Left ventricle myocardium inferior (tissue), 1 donor: ENCODE results near the gene IPO9. TPM values are rescaled to one million over a fixed set of nuclear protein-coding genes. Genes with fewer than 3 reads are reported as not detected.

Experiments used
- DNase-seq: peaks from one replicate; pipeline ENCODE4 v3.0.0-alpha.2; 2020
- H3K27ac ChIP-seq: fragments of 200-600 bp; replicated peaks from 2 replicates; pipeline ENCODE4 v1.8.0; 2021
- H3K27me3 ChIP-seq: fragments of 200-600 bp; 2 replicates; pipeline ENCODE4 v1.8.0; 2021; ENCODE audit warnings: low read depth
- H3K36me3 ChIP-seq: fragments of 200-600 bp; 2 replicates; pipeline ENCODE4 v1.8.0; 2021
- H3K4me1 ChIP-seq: fragments of 200-600 bp; 2 replicates; pipeline ENCODE4 v1.8.0; 2021
- H3K4me3 ChIP-seq: fragments of 200-600 bp; 2 replicates; pipeline ENCODE4 v1.8.0; 2021; ENCODE audit warnings: mild to moderate bottlenecking, moderate library complexity
- H3K9me3 ChIP-seq: fragments of 200-600 bp; replicated peaks from 2 replicates; pipeline ENCODE4 v1.8.0; 2021
- intact Hi-C: fragments of 100-400 bp; cut with micrococcal nuclease; formaldehyde crosslinking; loops from one replicate; pipeline ENCODE4 v1.11.0; 2022
- long read RNA-seq: library from polyadenylated mRNA; unstranded; transcript quantifications from one replicate; pipeline ENCODE4 v2.0.0, GENCODE V29; 2021
- total RNA-seq: library from RNA; stranded (reverse); fragmentation: NEBNext Ultra II Directional; extraction: Animal tissue kit (Norgen Biotek cat#: 25700); gene quantifications from one replicate; pipeline ENCODE4 v1.2.1, GENCODE V29; 2021
- TF ChIP-seq, protein P1 (sequence below): fragments of 200-600 bp; IDR thresholded peaks from 2 replicates; pipeline ENCODE4 v1.8.0; 2021; ENCODE audit warnings: antibody characterized with exemption, mild to moderate bottlenecking, borderline replicate concordance
- donor health status: DM: no; HTN: yes; CAD: no; lungs with severe emphysema.

IPO9 gene
- 20.1 TPM for total RNA-seq
- long read RNA-seq, full-length matches to known transcripts: 15 of 22 reads
- long read RNA-seq, partial matches to known transcripts: 1 of 22 reads
- long read RNA-seq, other reads (novel, unspliced or antisense): 6 of 22 reads

DNA sequence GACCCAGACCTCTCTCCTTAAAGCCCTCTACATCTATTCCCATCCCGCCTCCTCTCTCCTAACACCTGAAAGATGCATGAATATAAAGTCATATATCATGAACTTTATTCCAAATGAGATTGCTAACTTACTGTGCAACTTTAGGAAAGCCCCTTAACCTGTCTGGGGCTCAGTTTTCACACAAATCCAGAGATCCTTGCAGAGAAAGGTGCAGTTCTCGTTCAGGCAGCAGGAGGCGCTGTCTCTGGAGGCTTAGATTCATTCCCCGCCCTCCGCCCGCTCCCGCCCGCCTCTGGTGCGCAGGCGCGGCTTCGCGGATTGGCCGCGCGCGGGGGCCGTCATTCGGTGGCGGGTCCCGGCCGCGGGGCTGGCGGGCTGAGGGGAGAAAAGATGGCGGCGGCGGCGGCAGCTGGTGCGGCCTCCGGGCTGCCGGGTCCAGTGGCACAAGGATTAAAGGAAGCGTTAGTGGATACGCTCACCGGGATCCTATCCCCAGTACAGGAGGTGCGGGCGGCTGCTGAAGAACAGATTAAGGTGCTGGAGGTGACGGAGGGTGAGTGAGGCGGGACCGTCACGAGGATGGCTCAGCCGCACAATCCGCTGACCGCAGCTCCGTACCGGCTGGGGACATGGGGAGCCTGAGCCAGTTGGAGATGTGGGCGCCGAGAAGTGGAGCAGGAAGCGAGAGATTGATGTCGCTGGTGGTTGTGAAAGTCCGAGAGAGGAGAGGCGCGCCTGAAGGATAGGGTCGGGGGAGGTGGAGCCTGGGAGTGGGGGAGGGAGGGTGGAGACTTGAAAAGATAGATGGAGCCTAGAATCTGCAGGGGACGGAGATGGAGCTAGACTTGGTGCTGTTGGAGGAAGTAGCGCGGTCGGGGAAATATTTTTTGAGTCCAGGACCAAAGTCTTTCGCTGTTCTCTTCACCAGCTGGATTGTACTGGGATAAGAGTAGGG, at the start of gene IPO9:
Gene IPO9 (plus strand): TSS at position 338 of the 955 bp plus-strand sequence. CDS start 53 bp downstream, at position 391.
- Histone ChIP-seq H3K27ac (peak within 1 kb of the TSS; percentile 95), H3K4me3 (peak within 1 kb of the TSS; percentile 98), H3K9me3 (no peaks in the 10 kb centered on the region), H3K36me3 (no peaks in the 10 kb centered on the region), H3K27me3 (no peaks in the 10 kb centered on the region), H3K4me1 (peaks cover 65% of the 10 kb centered on the region)
- intact Hi-C loops: no loop called here
- TF ChIP-seq, protein P1, sequence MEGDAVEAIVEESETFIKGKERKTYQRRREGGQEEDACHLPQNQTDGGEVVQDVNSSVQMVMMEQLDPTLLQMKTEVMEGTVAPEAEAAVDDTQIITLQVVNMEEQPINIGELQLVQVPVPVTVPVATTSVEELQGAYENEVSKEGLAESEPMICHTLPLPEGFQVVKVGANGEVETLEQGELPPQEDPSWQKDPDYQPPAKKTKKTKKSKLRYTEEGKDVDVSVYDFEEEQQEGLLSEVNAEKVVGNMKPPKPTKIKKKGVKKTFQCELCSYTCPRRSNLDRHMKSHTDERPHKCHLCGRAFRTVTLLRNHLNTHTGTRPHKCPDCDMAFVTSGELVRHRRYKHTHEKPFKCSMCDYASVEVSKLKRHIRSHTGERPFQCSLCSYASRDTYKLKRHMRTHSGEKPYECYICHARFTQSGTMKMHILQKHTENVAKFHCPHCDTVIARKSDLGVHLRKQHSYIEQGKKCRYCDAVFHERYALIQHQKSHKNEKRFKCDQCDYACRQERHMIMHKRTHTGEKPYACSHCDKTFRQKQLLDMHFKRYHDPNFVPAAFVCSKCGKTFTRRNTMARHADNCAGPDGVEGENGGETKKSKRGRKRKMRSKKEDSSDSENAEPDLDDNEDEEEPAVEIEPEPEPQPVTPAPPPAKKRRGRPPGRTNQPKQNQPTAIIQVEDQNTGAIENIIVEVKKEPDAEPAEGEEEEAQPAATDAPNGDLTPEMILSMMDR: peak; percentile 99
- DNase-seq: peak; percentile 95

DNA sequence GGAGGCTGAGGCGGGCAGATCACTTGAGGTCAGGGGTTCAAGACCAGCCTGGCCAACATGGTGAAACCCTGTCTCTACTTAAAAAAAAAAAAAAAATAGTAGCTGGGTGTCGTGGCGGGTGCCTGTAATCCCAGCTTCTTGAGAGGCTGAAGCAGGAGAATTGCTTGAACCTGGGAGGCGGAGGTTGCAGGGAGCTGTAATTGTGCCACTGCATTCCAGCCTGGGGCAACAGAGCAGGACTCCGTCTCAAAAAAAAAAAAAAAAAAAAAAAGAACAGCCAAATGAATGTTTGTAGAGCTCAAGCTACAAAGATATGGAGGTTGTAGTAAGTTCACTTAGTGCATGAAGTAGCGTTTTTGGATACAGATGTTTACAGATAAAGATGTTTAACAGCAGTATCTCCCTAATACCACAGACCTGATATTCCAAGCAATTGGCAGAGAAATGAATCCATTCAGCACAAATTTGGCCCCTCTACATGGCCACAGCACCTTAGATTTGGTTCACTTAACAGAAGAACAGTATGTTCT, 49.5 kb upstream of the IPO9 start:
- DNase-seq: no peak
- H3K9me3 ChIP-seq: no peaks in the 10 kb centered on the region
- intact Hi-C loops: no loop called here
- no peaks in the 10 kb centered on the region for H3K27me3 ChIP-seq
- peaks cover 54% of the 10 kb centered on the region for H3K36me3 ChIP-seq
- H3K4me1 ChIP-seq: peaks cover 100% of the 10 kb centered on the region
- H3K27ac ChIP-seq: peak overlapping the region; percentile 78
- TF ChIP-seq, protein P1: no peak
- no peak overlapping the region for H3K4me3 ChIP-seq

DNA sequence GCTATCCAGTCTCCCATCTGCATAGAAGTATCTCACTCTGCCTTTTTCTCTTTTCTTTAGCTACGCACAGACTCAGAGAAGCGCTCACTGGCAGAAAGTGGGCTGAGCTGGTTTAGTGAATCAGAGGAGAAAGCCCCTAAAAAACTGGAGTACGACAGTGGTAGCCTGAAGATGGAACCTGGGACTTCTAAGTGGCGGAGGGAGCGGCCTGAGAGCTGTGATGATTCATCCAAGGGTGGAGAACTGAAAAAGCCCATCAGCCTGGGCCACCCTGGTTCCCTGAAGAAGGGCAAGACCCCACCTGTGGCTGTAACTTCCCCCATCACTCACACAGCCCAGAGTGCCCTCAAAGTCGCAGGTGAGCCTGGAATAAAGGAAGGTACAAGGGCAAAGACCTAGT, 48.0 kb upstream of the IPO9 start:
- H3K9me3 ChIP-seq: no peaks in the 10 kb centered on the region
- no peak overlapping the region for H3K4me3 ChIP-seq
- H3K4me1 ChIP-seq: peaks cover 99% of the 10 kb centered on the region
- intact Hi-C loops: no loop called here
- TF ChIP-seq, protein P1: no peak
- H3K36me3 ChIP-seq: peaks cover 57% of the 10 kb centered on the region
- no peak for DNase-seq
- no peaks in the 10 kb centered on the region for H3K27me3 ChIP-seq
- H3K27ac ChIP-seq: peak overlapping the region; percentile 78

DNA sequence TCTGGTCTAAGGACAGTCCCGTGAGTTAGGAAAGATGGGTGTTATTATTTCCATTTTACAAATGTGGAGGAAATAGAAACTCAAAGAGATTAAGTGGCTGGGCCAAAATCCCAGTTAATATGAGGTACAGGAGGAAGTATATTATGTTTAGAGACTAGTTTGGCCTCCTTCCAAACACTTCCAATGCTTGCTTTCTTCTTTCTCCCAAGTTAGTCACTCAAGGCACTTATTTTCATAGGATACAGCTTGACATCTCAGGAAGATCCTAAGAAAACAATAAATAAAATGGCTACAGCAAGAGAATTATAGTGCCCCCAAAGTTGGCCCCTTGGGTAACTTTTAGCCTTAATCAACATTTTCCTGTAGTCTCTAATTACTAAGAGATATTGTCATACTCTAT, 47.5 kb upstream of the IPO9 start:
- Histone ChIP-seq H3K4me3 (no peak overlapping the region), H3K4me1 (peaks cover 99% of the 10 kb centered on the region), H3K27me3 (no peaks in the 10 kb centered on the region), H3K27ac (peak overlapping the region; percentile 78), H3K9me3 (no peaks in the 10 kb centered on the region), H3K36me3 (peaks cover 61% of the 10 kb centered on the region)
- no peak for DNase-seq
- TF ChIP-seq, protein P1: no peak
- intact Hi-C loops: no loop called here

DNA sequence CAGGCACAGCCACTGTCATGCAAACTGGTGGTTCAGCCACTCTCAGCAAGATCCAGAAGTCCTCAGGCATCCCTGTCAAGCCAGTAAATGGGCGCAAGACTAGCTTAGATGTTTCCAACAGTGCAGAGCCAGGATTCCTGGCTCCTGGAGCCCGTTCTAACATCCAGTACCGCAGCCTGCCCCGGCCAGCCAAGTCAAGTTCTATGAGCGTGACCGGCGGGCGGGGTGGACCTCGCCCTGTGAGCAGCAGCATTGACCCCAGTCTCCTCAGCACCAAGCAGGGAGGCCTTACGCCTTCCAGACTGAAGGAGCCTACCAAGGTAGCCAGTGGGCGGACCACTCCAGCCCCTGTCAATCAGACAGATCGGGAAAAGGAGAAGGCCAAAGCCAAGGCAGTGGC, 46.6 kb upstream of the IPO9 start:
- intact Hi-C loops: no loop called here

More for the DNA sequence above, 46.6 kb upstream of the IPO9 start:
- no peaks in the 10 kb centered on the region for H3K27me3 ChIP-seq
- no peaks in the 10 kb centered on the region for H3K9me3 ChIP-seq
- TF ChIP-seq, protein P1: no peak
- peak overlapping the region; percentile 78 for H3K27ac ChIP-seq
- peaks cover 99% of the 10 kb centered on the region for H3K4me1 ChIP-seq
- peaks cover 69% of the 10 kb centered on the region for H3K36me3 ChIP-seq
- DNase-seq: no peak
- H3K4me3 ChIP-seq: no peak overlapping the region
